HCT116 (cell line): ENCODE data around the gene ATP5F1A. TPM values are rescaled to one million over a fixed set of nuclear protein-coding genes. Genes with fewer than 3 reads are reported as not detected.

Experiments used
- ATAC-seq: fragments of 200-7000 bp; cut with Tn5 transposase; 2 replicates; pipeline ENCODE4 v1.9.1; 2020; ENCODE audit warnings: mild to moderate bottlenecking, moderate library complexity
- BruUV-seq: library from RNA; stranded (reverse); fragments of 400-500 nt; replicated peaks from 2 replicates; lab custom pipeline; 2021; lab: Mats Ljungman, UMichigan
- CTCF ChIA-PET: fragments of 300-600 bp; sonication (Branson Sonifier 250); formaldehyde crosslinking; loops from one replicate; lab custom pipeline; 2021; ENCODE audit warnings: antibody characterized with exemption; lab: Charles Lee
- POLR2A ChIA-PET: fragments of 300-600, 350-600 bp; sonication (Branson Sonifier 250); formaldehyde crosslinking; loops from one replicate; lab custom pipeline; 2021; ENCODE audit warnings: antibody characterized with exemption; lab: Charles Lee
- RAD21 ChIA-PET, 2 experiments: fragments of 300-600 bp; sonication (Branson Sonifier 250); formaldehyde crosslinking; loops; one replicate each; lab custom pipeline; 2023; ENCODE audit warnings: low total read pairs in 2 of 2; ENCODE audit not compliant: uncharacterized antibody in 2 of 2, unreplicated experiment in 2 of 2, low non-redundant PET in 1 of 2; lab: Charles Lee
- DNase-seq: peaks from one replicate; pipeline ENCODE4 v3.0.0-alpha.2; 2010; ENCODE audit warnings: low read depth, low spot score
- H2AFZ ChIP-seq: fragments of 200-600 bp; shearing (Covaris generic), sonication (generic); 2 replicates; pipeline ENCODE4 v1.6.1; 2017; ENCODE audit warnings: low read depth, mixed run types, mixed read lengths, antibody characterized with exemption, low read length; ENCODE audit not compliant: poor library complexity, severe bottlenecking
- H3K27ac ChIP-seq: 2 replicates; pipeline ENCODE4 v1.5.1; 2012; ENCODE audit warnings: low read depth, low read length
- H3K27me3 ChIP-seq: fragments of 200-600 bp; sonication (generic); 2 replicates; pipeline ENCODE4 v1.6.1; 2016; ENCODE audit warnings: mixed run types, low read length, mixed read lengths; ENCODE audit not compliant: insufficient read depth
- H3K36me3 ChIP-seq, 2 experiments: fragments of 200-500 bp in 1 of 2; fragments of 200-600 bp in 1 of 2; sonication (Bioruptor generic) in 1 of 2; sonication (generic) in 1 of 2; 2 replicates each; pipeline versions ENCODE4 v1.5.1 to v1.6.1; 2014 to 2016; ENCODE audit warnings: low read length in 2 of 2, inconsistent platforms in 1 of 2, mixed read lengths in 1 of 2, mixed run types in 1 of 2; ENCODE audit not compliant: insufficient read depth in 2 of 2, control insufficient read depth in 1 of 2
- H3K4me1 ChIP-seq, 2 experiments: fragments of 200-600 bp in 1 of 2; sonication (generic) in 1 of 2; 2 replicates each; pipeline versions ENCODE4 v1.5.1 to v1.6.1; 2012 to 2017; ENCODE audit warnings: low read length in 2 of 2, inconsistent platforms in 1 of 2, mild to moderate bottlenecking in 1 of 2, mixed read lengths in 1 of 2, mixed run types in 1 of 2, moderate library complexity in 1 of 2; ENCODE audit not compliant: insufficient read depth in 2 of 2, control insufficient read depth in 1 of 2
- H3K4me2 ChIP-seq: fragments of 200-600 bp; sonication (generic); 2 replicates; pipeline ENCODE4 v1.6.1; 2017; ENCODE audit warnings: mixed run types, low read length, mixed read lengths
- H3K4me3 ChIP-seq, 2 experiments: fragments of 200-600 bp in 1 of 2; sonication (generic) in 1 of 2; replicated peaks in 1 of 2; 2 replicates each; pipeline ENCODE4 v1.5.1; 2011 to 2016; ENCODE audit warnings: low read length in 2 of 2, control low read depth in 1 of 2, low read depth in 1 of 2, mild to moderate bottlenecking in 1 of 2, mixed read lengths in 1 of 2, mixed run types in 1 of 2
- H3K79me2 ChIP-seq: fragments of 200-600 bp; sonication (generic); 2 replicates; pipeline ENCODE4 v1.6.1; 2017; ENCODE audit warnings: mild to moderate bottlenecking, mixed run types, low read length, moderate library complexity, mixed read lengths; ENCODE audit not compliant: insufficient read depth
- H3K9ac ChIP-seq: fragments of 200-600 bp; sonication (generic); 2 replicates; pipeline ENCODE4 v1.6.1; 2016; ENCODE audit warnings: low read length, mixed read lengths
- H3K9me2 ChIP-seq: fragments of 200-600 bp; sonication (generic), shearing (Covaris generic); 2 replicates; pipeline ENCODE4 v1.6.1; 2017; ENCODE audit warnings: mixed run types, mild to moderate bottlenecking, moderate library complexity; ENCODE audit not compliant: insufficient read depth
- H3K9me3 ChIP-seq, 2 experiments: fragments of 200-500 bp in 1 of 2; fragments of 200-600 bp in 1 of 2; sonication (Bioruptor generic) in 1 of 2; sonication (generic) in 1 of 2; 2 replicates each; pipeline ENCODE4 v1.6.1; 2014 to 2017; ENCODE audit warnings: low read length in 2 of 2, mixed read lengths in 2 of 2, inconsistent platforms in 1 of 2, low read depth in 1 of 2, mild to moderate bottlenecking in 1 of 2, mixed run types in 1 of 2, moderate library complexity in 1 of 2; ENCODE audit not compliant: control insufficient read depth in 1 of 2, insufficient read depth in 1 of 2
- H4K20me1 ChIP-seq: fragments of 200-600 bp; sonication (generic), shearing (Covaris generic); 2 replicates; pipeline ENCODE4 v1.6.1; 2017; ENCODE audit warnings: mixed run types, mild to moderate bottlenecking, moderate library complexity; ENCODE audit not compliant: insufficient read depth
- JUND ChIP-seq: IDR thresholded peaks from 2 replicates; pipeline ENCODE4 v1.6.1; 2012
- POLR2A ChIP-seq: IDR thresholded peaks from 2 replicates; pipeline ENCODE4 v1.7.0; 2011; ENCODE audit warnings: borderline replicate concordance; ENCODE audit not compliant: insufficient read depth, insufficient read length; ENCODE audit errors: extremely low read depth
- RAD21 ChIP-seq: IDR thresholded peaks from 2 replicates; pipeline ENCODE4 v1.6.1; 2012; ENCODE audit warnings: low read depth, mild to moderate bottlenecking
- SIN3A ChIP-seq: IDR thresholded peaks from 2 replicates; pipeline ENCODE4 v1.6.1; 2012; ENCODE audit warnings: low read depth
- SRF ChIP-seq: IDR thresholded peaks from 2 replicates; pipeline ENCODE4 v1.6.1; 2012; ENCODE audit warnings: low read depth
- ZFX ChIP-seq: fragments of 450-650 bp; IDR thresholded peaks from 2 replicates; pipeline ENCODE4 v1.6.1; 2017
- intact Hi-C: fragments of 100-400 bp; cut with micrococcal nuclease; formaldehyde crosslinking; loops from 2 replicates; pipeline ENCODE4 v1.10.0; 2022
- total RNA-seq: library from RNA; stranded (reverse); gene quantifications from one replicate; pipeline ENCODE4 v1.2.1, GENCODE V29; 2021; ENCODE audit not compliant: unreplicated experiment

Gene ATP5F1A
- total RNA-seq, 1 experiment from 2014 or later = 563 TPM

- Histone ChIP-seq H3K4me1 (peaks cover 8 to 19% of the 10 kb centered on the region in 2 experiments; a peak in 3 of 4 replicates), H3K4me3 (peak overlapping the region; percentile 93 to 99), H3K27me3 (no peaks in the 10 kb centered on the region), H3K4me2 (peak overlapping the region; percentile 84), H3K9ac (peak overlapping the region; percentile 95), H3K36me3 (peaks cover 8 to 12% of the 10 kb centered on the region in 2 experiments; a peak in 2 of 4 replicates), H4K20me1 (no peaks in the 10 kb centered on the region), H2AFZ (peak overlapping the region; percentile 7)
- ChIA-PET RAD21 (no interaction called here), CTCF (no interaction called here), POLR2A (interaction anchor here (0.6 to 0.7 kb wide), 4 partner anchors 17 to 1964 kb away, joined by 3 read pairs; no protein-coding TSS in a partner anchor)
- intact Hi-C loops = no loop called here
- ATAC-seq = no peak
- BruUV-seq = TSS peak; percentile 94
- TF ChIP-seq SRF = no peak
- TF ChIP-seq ZFX = peak; percentile 84
- TF ChIP-seq, all 23 proteins: peak for 1
- no peaks in the 10 kb centered on the region for H3K9me3 ChIP-seq
- peaks cover 46% of the 10 kb centered on the region for H3K79me2 ChIP-seq
- H3K27ac ChIP-seq = peak overlapping the region; percentile 91
- DNase-seq = no peak
- no peaks in the 10 kb centered on the region for H3K9me2 ChIP-seq
These were observed 479 bp upstream of the ATP5F1A start for GRCh38 chr18:46098616-46098933.

- ChIA-PET CTCF (interaction anchor here (1.1 kb wide), 1 partner anchor 561 kb away, joined by 3 read pairs; no protein-coding TSS in a partner anchor), POLR2A (interaction anchor here (0.7 to 1.1 kb wide), 2 partner anchors 16 to 24 kb away, joined by 3 read pairs; no protein-coding TSS in a partner anchor), RAD21 (interaction anchor here in 1 of 2 experiments (0.7 kb wide), 1 partner anchor 14 kb away, joined by 3 read pairs; no protein-coding TSS in a partner anchor)
- TF ChIP-seq POLR2A = no peak
- no peak for TF ChIP-seq RAD21
- 0 out of 2 replicates have a peak, but pooled peaks have one; percentile 5 for TF ChIP-seq SIN3A
- no peak for TF ChIP-seq JUND
- Histone ChIP-seq H3K4me2 (peak overlapping the region; percentile 84), H3K9me3 (no peaks in the 10 kb centered on the region), H3K27ac (peak overlapping the region; percentile 91), H3K4me3 (peak overlapping the region; percentile 93 to 99), H3K27me3 (no peaks in the 10 kb centered on the region), H3K36me3 (peaks cover 15 to 18% of the 10 kb centered on the region in 2 experiments; a peak in 3 of 4 replicates), H2AFZ (no peak overlapping the region), H3K79me2 (peaks cover 57% of the 10 kb centered on the region), H4K20me1 (no peaks in the 10 kb centered on the region), H3K9ac (peak overlapping the region; percentile 95), H3K4me1 (peaks cover 8 to 19% of the 10 kb centered on the region in 2 experiments; a peak in 3 of 4 replicates), H3K9me2 (no peaks in the 10 kb centered on the region)
- BruUV-seq = no TSS peak
- intact Hi-C loops = no loop called here
- DNase-seq (no peak), ATAC-seq (no peak)
These were observed 680 bp downstream of the ATP5F1A start for GRCh38 chr18:46097431-46097800.
